Glutamatergic neuron (in vitro differentiated cells): Measurements from ENCODE around the gene GORAB. TPM values are rescaled to one million over a fixed set of nuclear protein-coding genes. Genes with fewer than 3 reads are reported as not detected.
A peak's percentile ranks its signal among the peaks of the same experiment; 100 is the strongest.

ENCODE experiments used
- DNase-seq: peaks from one replicate; pipeline ENCODE4 v3.0.0; 2022
- H3K27ac Mint-ChIP-seq: one replicate; pipeline ENCODE4 v1.8.0; 2020; ENCODE audit warnings: mild to moderate bottlenecking, mixed read lengths, inconsistent platforms; ENCODE audit not compliant: unreplicated experiment
- H3K27me3 Mint-ChIP-seq: one replicate; pipeline ENCODE4 v1.8.0; 2020; ENCODE audit warnings: mild to moderate bottlenecking, moderate library complexity, mixed read lengths, inconsistent platforms; ENCODE audit not compliant: unreplicated experiment
- H3K36me3 Mint-ChIP-seq: one replicate; pipeline ENCODE4 v1.8.0; 2020; ENCODE audit warnings: mild to moderate bottlenecking, mixed read lengths, inconsistent platforms; ENCODE audit not compliant: unreplicated experiment
- H3K4me1 Mint-ChIP-seq: one replicate; pipeline ENCODE4 v1.8.0; 2020; ENCODE audit warnings: mild to moderate bottlenecking, low read depth, mixed read lengths, inconsistent platforms; ENCODE audit not compliant: unreplicated experiment
- H3K4me3 Mint-ChIP-seq: one replicate; pipeline ENCODE4 v1.8.0; 2020; ENCODE audit warnings: mild to moderate bottlenecking, mixed read lengths, inconsistent platforms; ENCODE audit not compliant: unreplicated experiment
- H3K9me3 Mint-ChIP-seq: one replicate; pipeline ENCODE4 v1.8.0; 2020; ENCODE audit warnings: mild to moderate bottlenecking, moderate library complexity, mixed read lengths, inconsistent platforms; ENCODE audit not compliant: unreplicated experiment
- long read RNA-seq: library from polyadenylated mRNA; unstranded; transcript quantifications from one replicate; pipeline ENCODE4 v2.0.0, GENCODE V29; 2020; ENCODE audit not compliant: unreplicated experiment
- total RNA-seq: library from RNA; stranded (reverse); fragmentation: NEBNext Ultra II Directional; extraction: Animal tissue kit (Norgen Biotek cat#: 25700); gene quantifications from one replicate; pipeline ENCODE4 v1.2.1, GENCODE V29; 2021; ENCODE audit not compliant: unreplicated experiment
- TF ChIP-seq, protein P1 (sequence below): fragments of 200-600 bp; sonication (generic); IDR thresholded peaks from one replicate; pipeline ENCODE4 v1.5.0; 2021; ENCODE audit not compliant: partially characterized antibody, unreplicated experiment

GORAB gene, protein sequence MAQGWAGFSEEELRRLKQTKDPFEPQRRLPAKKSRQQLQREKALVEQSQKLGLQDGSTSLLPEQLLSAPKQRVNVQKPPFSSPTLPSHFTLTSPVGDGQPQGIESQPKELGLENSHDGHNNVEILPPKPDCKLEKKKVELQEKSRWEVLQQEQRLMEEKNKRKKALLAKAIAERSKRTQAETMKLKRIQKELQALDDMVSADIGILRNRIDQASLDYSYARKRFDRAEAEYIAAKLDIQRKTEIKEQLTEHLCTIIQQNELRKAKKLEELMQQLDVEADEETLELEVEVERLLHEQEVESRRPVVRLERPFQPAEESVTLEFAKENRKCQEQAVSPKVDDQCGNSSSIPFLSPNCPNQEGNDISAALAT
- 9.1 TPM for total RNA-seq
- long read RNA-seq = 0 reads

DNA sequence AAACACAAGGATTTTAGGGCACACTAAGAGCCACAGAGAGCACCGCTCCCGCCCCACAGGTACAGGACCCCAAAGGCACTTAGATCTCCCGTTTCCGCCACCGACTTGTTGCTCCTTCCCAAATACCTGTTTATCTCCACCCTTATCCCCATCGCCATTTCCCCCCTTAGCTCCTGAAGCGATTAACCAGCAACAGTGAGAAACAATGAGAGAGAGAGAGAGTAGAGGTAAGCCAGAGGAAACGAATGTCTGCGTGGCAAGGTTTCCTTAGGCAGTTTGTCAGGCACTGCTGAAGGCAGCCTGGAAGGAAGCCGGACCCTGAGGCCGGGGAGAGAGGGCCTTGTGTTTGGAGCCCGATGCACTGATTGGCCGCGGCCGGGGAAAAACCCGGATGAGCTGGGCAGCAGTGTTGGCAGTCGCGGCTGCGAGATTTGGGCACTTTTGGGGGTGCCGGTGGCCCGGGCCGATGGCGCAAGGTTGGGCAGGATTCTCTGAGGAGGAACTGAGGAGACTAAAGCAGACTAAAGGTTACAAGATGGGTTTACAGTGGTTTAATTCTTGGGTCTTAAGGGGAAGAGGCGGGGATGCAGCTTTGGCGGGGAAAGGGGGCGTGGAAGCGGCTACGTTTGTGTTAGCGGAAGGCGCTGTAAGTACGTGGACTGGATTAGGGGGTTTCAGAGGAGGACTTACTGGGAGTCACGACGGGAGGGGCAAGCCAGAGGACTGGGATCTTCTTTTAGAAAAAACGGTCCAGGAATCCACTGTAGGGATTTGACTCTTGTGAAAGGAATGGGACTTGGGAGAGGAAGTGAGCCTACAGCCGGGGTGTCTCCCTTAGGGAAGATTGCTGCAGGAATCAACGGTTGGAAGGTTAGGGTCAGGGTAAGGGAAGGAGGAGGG lies at the start of gene GORAB:
TSS of gene GORAB (plus strand) at position 409 of the 900 bp plus-strand sequence. CDS start at position 467, 58 bp downstream.
- TF ChIP-seq, protein P1, sequence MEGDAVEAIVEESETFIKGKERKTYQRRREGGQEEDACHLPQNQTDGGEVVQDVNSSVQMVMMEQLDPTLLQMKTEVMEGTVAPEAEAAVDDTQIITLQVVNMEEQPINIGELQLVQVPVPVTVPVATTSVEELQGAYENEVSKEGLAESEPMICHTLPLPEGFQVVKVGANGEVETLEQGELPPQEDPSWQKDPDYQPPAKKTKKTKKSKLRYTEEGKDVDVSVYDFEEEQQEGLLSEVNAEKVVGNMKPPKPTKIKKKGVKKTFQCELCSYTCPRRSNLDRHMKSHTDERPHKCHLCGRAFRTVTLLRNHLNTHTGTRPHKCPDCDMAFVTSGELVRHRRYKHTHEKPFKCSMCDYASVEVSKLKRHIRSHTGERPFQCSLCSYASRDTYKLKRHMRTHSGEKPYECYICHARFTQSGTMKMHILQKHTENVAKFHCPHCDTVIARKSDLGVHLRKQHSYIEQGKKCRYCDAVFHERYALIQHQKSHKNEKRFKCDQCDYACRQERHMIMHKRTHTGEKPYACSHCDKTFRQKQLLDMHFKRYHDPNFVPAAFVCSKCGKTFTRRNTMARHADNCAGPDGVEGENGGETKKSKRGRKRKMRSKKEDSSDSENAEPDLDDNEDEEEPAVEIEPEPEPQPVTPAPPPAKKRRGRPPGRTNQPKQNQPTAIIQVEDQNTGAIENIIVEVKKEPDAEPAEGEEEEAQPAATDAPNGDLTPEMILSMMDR = no peak
- Mint-ChIP-seq H3K9me3 (no peaks in the 10 kb centered on the region), H3K27me3 (no peaks in the 10 kb centered on the region), H3K4me3 (no peak within 1 kb of the TSS), H3K27ac (no peak within 1 kb of the TSS), H3K36me3 (no peaks in the 10 kb centered on the region), H3K4me1 (no peaks in the 10 kb centered on the region)
- DNase-seq = peak; percentile 92

DNA sequence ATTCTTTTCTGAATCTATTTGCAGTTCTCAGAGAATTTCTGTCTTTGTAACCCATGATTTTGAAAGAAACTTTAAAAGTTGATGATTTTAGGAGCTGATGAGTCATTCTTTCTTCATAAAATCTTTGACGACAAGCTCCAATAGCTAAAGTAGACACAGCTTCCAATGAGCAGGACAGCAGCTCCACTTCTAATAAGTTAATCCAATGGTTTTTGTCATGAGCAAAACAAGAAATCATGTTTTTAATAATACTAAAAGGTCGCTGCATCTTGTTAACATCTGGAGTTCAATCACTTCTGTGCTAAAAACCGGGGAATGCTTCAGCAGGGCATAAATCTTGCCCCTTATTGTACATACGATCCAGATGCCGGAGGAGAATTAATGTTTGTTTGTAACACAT lies 48.9 kb upstream of the GORAB start:
- Mint-ChIP-seq H3K36me3 (no peaks in the 10 kb centered on the region), H3K4me1 (no peaks in the 10 kb centered on the region), H3K9me3 (peaks cover 2% of the 10 kb centered on the region), H3K27me3 (no peaks in the 10 kb centered on the region), H3K27ac (no peak overlapping the region), H3K4me3 (no peak overlapping the region)
- TF ChIP-seq, protein P1 = no peak
- no peak for DNase-seq

DNA sequence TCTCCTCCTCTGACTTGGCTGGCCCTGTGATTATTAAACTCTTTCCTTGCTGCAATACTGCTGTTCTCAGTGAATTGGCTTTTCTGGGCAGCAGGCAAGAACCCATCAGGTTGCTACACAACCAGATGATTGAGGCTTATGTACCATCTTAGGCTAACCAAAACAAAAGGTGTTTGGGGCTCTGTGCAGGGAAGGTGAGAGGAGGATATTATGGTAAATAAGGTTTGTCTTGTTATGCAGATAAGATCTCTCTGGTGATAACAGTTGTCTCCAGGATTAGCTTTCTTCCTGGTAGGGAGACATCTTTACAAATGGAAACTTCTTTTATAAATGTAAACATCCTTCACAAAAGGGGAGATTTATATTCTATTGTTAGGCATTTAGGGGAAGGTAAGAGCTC lies 44.5 kb upstream of the GORAB start:
- no peaks in the 10 kb centered on the region for H3K36me3 Mint-ChIP-seq
- H3K9me3 Mint-ChIP-seq = no peaks in the 10 kb centered on the region
- H3K27ac Mint-ChIP-seq = no peak overlapping the region
- TF ChIP-seq, protein P1 = no peak
- H3K4me1 Mint-ChIP-seq = no peaks in the 10 kb centered on the region
- H3K27me3 Mint-ChIP-seq = no peaks in the 10 kb centered on the region
- no peak overlapping the region for H3K4me3 Mint-ChIP-seq
- no peak for DNase-seq

DNA sequence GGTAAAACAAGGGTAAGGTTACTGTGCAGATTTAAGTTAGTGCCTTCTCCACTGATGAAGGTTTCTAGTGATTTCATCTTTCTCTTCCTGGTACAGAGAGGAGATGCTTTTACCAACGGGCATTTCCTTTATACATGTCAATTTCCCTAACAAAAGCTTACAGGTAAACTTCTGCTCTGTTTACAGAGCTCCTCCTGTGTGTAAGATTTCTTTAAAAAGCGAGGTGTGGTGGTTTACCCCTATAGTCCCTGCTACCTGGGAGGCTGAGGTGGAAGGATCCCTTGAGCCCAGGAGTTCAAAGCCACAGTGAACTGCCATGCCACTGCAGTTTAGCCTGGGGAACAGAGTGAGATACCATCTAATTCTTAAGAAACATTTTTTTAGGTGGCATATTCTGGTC lies 40.7 kb upstream of the GORAB start:
- Mint-ChIP-seq H3K9me3 (no peaks in the 10 kb centered on the region), H3K4me3 (no peak overlapping the region), H3K36me3 (no peaks in the 10 kb centered on the region), H3K4me1 (no peaks in the 10 kb centered on the region), H3K27ac (no peak overlapping the region), H3K27me3 (no peaks in the 10 kb centered on the region)
- TF ChIP-seq, protein P1 = no peak
- no peak for DNase-seq
